ENCODE results near the gene C1orf52. TPM values are rescaled to one million over a fixed set of nuclear protein-coding genes. Genes with fewer than 3 reads are reported as not detected.

C1orf52 gene
- total RNA-seq, 1 donor from 2014 or later, result 53.7 TPM

DNA sequence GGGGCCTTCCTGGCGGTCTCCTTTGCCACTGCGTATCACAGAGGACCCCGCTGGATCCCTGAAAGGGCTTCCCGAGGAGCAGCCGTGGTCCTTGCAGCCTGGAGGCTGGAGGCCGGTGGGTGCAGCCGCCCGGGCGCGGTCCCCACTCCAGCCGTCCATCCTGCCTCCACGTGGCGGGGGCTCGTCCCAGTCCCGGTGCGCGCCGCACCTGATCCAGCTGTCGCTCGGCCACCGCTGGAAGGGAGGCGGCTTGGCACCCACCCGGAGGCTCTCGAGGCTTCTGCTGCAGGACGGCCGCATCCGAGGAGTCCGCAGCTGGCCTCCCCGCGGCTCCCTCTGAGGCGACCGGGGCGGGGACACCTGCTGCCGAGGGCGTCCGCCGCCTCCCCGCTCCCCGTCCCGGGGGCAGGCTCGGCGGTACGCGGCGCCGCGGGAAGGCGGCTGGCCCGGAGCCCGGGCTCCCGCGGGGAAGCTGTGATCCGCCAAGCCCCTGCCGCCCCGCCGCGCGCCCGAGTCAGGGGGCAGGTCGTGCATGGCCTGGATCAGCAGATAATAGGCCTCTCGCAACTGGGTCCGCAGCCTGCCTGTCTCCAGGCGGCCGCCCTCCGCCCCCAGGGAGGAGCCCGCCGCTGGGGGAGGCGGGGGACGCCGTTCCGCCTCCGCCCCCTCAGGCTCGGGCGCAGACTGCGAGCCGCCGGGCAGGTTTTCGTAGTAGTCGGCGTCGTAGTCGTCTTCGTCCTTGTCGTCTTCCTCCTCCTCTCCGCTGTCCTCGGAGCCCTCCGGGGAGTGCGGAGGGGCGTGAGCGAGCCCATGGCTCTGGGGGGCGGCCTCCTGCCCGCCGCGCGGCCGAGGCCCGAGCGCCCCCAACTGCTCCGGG, 58.8 kb downstream of the C1orf52 start, which contains the start of gene SYDE2:
TSS of gene SYDE2 (minus strand) at position 554 of the 877 bp plus-strand sequence. CDS start at position 534, 20 bp downstream.
- H3K36me3 Mint-ChIP-seq (ENCODE audit: unreplicated experiment), result no peaks in the 10 kb centered on the region
- peaks cover 7% of the 10 kb centered on the region for H3K9me3 Mint-ChIP-seq (ENCODE audit: unreplicated experiment)
- DNase-seq, result peak; percentile 75
- H3K4me3 Mint-ChIP-seq (ENCODE audit: unreplicated experiment), result peak within 1 kb of the TSS; percentile 81
- peaks cover 10% of the 10 kb centered on the region for H3K27me3 Mint-ChIP-seq (ENCODE audit: unreplicated experiment)
- no peaks in the 10 kb centered on the region for H3K4me1 Mint-ChIP-seq (ENCODE audit: low read depth, unreplicated experiment)
- TF ChIP-seq, protein P1, sequence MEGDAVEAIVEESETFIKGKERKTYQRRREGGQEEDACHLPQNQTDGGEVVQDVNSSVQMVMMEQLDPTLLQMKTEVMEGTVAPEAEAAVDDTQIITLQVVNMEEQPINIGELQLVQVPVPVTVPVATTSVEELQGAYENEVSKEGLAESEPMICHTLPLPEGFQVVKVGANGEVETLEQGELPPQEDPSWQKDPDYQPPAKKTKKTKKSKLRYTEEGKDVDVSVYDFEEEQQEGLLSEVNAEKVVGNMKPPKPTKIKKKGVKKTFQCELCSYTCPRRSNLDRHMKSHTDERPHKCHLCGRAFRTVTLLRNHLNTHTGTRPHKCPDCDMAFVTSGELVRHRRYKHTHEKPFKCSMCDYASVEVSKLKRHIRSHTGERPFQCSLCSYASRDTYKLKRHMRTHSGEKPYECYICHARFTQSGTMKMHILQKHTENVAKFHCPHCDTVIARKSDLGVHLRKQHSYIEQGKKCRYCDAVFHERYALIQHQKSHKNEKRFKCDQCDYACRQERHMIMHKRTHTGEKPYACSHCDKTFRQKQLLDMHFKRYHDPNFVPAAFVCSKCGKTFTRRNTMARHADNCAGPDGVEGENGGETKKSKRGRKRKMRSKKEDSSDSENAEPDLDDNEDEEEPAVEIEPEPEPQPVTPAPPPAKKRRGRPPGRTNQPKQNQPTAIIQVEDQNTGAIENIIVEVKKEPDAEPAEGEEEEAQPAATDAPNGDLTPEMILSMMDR (IDR thresholded peaks at IDR 0.05; ENCODE audit: partially characterized antibody, unreplicated experiment), result no peak
- H3K27ac Mint-ChIP-seq (ENCODE audit: unreplicated experiment), result no peak within 1 kb of the TSS

Other genes starting within 250 kb of the C1orf52 start
- gene MCOLN3, start 211.2 kb downstream of the C1orf52 start, total RNA-seq (ENCODE audit: unreplicated experiment), result not detected
- gene SYDE2, start 58.6 kb downstream of the C1orf52 start, total RNA-seq (ENCODE audit: unreplicated experiment), result 1.5 TPM
- gene BCL10, start 17.0 kb upstream of the C1orf52 start, total RNA-seq (ENCODE audit: unreplicated experiment), result 21.9 TPM
- gene DDAH1, start 205.5 kb upstream of the C1orf52 start, total RNA-seq (ENCODE audit: unreplicated experiment), result 5.4 TPM